ENCODE results near the gene GLIPR2.

DNA sequence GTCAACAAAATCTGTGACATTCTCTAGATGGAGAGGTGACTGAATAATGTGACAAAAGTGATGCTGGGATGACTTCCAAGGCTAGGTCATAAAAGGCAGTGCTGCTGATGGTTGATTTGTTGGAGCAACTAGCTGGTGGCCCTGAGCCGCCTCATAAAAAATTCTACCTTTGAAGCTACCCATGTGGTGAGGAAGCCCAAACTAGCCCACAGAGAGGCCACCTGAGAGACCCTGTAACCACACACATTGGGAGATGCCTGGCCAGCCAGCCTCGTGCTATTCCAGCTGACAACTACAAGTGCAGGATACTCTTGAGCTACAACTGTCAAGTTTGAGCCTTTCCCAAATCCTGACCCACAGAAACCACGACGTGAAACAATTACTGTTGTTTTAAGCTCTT is 76.9 kb downstream of the GLIPR2 start:
- TF ChIP-seq, protein P1, sequence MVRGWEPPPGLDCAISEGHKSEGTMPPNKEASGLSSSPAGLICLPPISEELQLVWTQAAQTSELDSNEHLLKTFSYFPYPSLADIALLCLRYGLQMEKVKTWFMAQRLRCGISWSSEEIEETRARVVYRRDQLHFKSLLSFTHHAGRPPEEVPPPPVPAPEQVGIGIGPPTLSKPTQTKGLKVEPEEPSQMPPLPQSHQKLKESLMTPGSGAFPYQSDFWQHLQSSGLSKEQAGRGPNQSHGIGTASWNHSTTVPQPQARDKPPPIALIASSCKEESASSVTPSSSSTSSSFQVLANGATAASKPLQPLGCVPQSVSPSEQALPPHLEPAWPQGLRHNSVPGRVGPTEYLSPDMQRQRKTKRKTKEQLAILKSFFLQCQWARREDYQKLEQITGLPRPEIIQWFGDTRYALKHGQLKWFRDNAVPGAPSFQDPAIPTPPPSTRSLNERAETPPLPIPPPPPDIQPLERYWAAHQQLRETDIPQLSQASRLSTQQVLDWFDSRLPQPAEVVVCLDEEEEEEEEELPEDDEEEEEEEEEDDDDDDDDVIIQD (CRISPR knock-in tag; IDR thresholded peaks at IDR 0.05; ENCODE audit: low read depth) = no peak
- TF ChIP-seq ZNF10 (CRISPR knock-in tag; IDR thresholded peaks at IDR 0.05; ENCODE audit: borderline replicate concordance, low read depth) (no peak), RAD21 (CRISPR knock-in tag; IDR thresholded peaks at IDR 0.05) (no peak), TCF12 (IDR thresholded peaks at IDR 0.05) (no peak), TCF12 (CRISPR knock-in tag; IDR thresholded peaks at IDR 0.05) (no peak), ZNF570 (CRISPR knock-in tag; IDR thresholded peaks at IDR 0.05; ENCODE audit: borderline replicate concordance) (no peak), EZH2 (conservative IDR thresholded peaks at IDR 0.05; ENCODE audit: low read depth, low read length) (no peak)
- TF ChIP-seq, protein P2, sequence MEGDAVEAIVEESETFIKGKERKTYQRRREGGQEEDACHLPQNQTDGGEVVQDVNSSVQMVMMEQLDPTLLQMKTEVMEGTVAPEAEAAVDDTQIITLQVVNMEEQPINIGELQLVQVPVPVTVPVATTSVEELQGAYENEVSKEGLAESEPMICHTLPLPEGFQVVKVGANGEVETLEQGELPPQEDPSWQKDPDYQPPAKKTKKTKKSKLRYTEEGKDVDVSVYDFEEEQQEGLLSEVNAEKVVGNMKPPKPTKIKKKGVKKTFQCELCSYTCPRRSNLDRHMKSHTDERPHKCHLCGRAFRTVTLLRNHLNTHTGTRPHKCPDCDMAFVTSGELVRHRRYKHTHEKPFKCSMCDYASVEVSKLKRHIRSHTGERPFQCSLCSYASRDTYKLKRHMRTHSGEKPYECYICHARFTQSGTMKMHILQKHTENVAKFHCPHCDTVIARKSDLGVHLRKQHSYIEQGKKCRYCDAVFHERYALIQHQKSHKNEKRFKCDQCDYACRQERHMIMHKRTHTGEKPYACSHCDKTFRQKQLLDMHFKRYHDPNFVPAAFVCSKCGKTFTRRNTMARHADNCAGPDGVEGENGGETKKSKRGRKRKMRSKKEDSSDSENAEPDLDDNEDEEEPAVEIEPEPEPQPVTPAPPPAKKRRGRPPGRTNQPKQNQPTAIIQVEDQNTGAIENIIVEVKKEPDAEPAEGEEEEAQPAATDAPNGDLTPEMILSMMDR (CRISPR knock-in tag; IDR thresholded peaks at IDR 0.05) = no peak
- TF ChIP-seq, protein P3, sequence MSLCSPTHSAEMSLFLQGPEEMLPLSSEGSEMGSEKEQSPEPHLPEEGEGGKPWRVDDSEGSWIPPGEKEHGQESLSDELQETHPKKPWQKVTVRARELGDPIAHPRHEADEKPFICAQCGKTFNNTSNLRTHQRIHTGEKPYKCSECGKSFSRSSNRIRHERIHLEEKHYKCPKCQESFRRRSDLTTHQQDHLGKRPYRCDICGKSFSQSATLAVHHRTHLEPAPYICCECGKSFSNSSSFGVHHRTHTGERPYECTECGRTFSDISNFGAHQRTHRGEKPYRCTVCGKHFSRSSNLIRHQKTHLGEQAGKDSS (CRISPR knock-in tag; IDR thresholded peaks at IDR 0.05; ENCODE audit: borderline replicate concordance, low read depth) = no peak
